SK-N-DZ (cell line): Measurements from ENCODE around the gene B9D2.
"Not testable (repeated sequence)": the region's sequence is repeated elsewhere in the genome, so short reads cannot be mapped to it uniquely, and the experiment has no call there.

Experiments
- DNase-seq: peaks from one replicate; pipeline ENCODE4 v3.0.0-alpha.2; 2015; ENCODE audit warnings: low spot score

B9D2 gene

DNA sequence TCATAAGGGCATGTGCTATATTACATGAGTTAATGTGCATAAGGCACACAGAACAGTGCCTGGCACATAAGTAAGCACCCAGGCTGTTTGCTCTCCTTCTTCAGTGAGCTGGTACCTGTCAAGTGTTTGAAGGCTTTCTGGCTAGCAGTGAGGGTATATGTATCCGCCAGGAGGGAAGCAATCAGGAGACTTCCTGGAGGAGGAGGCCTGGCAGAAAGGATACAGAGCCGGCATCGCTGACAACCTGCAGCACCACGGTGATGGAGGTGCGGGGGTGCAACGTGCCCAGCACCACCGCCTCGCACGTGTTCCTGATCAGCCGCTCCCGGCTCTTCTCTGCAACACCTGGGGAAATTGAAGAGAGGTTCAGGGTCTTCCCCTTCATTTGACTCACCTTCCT is 27.7 kb upstream of the B9D2 start:
- DNase-seq, result no peak

DNA sequence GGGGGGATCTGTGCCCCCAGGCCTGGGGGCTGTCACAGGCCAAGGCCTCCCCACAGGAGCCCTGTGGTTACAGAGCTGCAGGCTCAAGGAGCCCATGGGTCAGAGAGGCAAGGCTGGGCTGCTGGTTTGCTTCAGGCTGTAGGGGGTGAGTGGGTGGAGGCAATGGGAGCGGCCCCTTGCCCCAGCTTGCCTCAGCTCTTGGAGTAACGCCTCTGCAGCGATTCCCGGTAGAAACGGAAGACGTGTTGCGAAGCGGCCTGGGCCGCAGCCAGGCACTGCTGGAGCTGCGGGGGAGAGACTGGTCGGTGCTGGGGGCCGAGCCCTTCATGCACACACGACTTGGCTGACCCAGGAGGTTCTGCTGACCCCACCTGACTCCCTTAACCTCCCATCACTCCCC is 22.5 kb upstream of the B9D2 start:
- no peak for DNase-seq

GRCh38 chr19:41384351-41384750 is 20.4 kb upstream of the B9D2 start:
- DNase-seq, result no peak

DNA sequence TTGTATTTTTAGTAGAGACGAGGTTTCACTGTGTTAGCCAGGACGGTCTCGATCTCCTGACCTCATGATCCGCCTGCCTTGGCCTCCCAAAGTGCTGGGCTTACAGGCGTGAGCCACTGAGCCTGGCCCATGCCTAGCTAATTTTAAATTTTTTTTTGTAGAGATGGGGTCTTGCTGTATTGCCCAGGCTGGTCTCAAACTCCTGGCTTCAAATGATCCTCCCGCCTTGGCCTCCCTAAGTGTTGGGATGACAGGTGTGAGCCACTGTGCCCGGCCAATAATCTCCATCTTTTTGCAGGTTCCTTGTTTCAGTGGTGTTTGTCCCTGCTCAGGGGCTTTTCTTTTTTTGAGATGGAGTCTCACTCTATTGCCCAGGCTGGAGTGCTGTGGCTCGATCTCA is 17.6 kb upstream of the B9D2 start:
- DNase-seq, result not testable (repeated sequence)

GRCh38 chr19:41377977-41378709 is 14.2 kb upstream of the B9D2 start:
- DNase-seq, result peak; percentile 43

DNA sequence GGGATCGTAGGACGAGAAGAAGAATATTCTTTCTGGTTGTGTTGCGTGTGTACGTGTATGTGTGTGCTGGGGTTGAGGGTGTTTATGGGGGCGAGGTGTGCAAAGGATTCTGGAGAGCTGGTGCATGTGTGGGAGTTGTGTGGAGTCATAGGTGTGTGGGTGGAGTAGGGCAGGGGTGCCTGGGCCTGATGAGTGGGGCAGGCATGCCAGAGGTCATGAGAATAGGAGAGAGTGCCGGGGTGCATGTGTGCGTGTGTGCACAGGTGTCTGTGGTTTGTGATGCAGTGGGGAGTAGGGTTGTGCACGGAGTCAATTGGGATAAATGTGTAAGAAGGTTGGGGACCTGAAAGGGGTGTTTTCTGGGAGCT is 13.0 kb upstream of the B9D2 start:
- DNase-seq, result peak; percentile 7

- peak; percentile 31 for DNase-seq
Observed at GRCh38 chr19:41376241-41376997, 12.5 kb upstream of the B9D2 start, which contains the start of gene TMEM91. TMEM91 (plus strand) TSS chr19:41376533; CDS start chr19:41378310, 1,777 bp downstream.

DNA sequence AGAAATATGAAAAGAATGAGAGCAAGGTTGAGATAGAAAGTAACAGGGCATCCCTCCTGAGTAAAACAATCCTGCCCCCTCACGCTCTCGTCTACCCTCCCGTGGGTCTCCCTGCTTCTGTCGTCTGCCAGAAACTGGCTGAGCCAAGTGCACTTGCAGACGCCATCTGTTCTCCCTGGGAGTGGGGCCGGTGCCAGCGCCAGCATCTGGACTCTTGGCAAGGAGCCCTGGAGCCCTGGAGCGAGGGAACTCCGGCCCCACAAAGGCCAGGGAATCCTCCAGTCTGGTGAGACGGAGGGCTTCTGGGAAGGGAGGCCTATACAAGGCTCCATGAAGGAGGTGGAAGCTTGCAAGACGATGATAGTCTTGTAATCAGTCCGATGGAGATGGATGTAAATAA is 10.0 kb upstream of the B9D2 start:
- no peak for DNase-seq

GRCh38 chr19:41372501-41372900 is 8.6 kb upstream of the B9D2 start:
- DNase-seq, result no peak

DNA sequence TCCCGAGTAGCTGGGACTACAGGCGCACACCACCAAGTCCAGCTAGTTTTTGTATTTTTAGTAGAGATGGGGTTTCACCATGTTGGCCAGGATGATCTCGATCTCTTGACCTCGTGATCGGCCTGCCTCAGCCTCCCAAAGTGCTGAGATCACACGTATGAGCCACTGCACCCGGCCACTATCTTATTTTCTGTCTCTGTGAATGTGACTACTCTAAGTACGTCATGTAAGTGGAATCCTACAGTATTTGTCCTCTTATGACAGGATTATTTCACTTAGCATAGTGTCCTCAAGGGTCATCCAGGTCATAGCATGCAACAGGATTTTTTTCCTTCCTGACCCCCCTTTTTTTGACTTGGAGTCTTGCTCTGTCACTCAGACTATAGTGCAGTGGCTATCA is 7.6 kb upstream of the B9D2 start:
- DNase-seq, result no peak

GRCh38 chr19:41371119-41371518 is 7.2 kb upstream of the B9D2 start:
- DNase-seq, result not testable (repeated sequence)

DNA sequence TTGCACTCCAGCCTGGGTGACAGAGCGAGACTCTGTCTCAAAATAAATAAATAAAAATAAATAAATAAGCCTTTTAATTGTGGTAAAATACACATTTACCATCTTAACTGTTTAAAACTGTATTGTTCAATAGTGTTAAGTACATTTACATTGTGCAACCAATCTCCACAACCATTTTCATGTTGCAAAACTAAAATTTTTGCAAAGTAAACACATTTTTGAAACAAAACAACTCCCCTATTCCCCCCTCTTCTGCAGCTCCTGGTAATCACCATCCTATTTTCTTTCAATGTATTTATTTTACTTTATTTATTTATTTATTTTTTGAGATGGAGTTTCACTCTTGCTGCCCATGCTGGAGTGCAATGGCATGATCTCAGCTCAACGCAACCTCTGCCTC is 5.8 kb upstream of the B9D2 start:
- DNase-seq, result no peak

DNA sequence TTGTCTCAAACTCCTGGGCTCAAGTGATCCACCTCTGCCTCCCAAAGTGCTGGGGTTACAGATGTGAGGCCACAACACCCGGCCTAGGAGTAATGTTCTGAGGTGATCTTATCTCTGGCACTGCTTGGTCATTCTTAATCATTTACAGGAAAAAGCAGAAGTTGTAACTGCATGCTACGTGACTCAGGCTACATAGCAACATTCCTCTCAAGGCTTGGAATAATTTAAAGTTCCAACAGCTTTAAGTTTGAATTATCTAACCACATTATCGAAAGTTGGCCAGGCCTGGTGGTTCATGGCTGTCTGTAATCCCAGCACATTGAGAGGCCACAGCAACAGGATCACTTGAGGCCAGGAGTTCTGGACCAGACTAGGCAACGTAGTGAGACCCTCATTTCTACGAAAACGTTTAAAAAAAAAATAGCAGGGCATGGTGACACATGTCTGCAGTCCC is 3.9 kb upstream of the B9D2 start:
- no peak for DNase-seq

DNA sequence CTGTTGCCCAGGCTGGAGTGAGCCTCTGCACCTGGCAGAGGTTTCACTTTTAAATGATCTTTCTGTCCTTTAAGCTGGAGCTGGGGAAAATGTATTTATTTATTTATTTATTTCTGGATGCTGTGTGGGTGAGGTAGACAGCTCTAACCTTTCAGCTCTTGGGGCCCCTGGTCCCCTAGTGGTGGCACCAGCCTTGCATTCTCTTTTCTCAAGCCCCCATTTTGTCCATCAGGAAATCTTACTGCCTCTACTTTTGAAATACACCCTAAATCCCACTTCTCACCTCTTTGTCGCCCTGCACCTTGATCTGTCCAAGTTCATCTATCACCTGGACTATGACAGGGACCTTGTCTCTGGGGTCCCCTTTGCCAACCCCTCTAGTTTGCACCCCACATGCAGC is 2.1 kb upstream of the B9D2 start:
- peak; percentile 12 for DNase-seq

GRCh38 chr19:41364524-41365391 is 809 bp upstream of the B9D2 start:
- no peak for DNase-seq

- DNase-seq, result peak; percentile 5
Observed at GRCh38 chr19:41363371-41363752, 587 bp downstream of the B9D2 start.

GRCh38 chr19:41362143-41362847 is 1.7 kb downstream of the B9D2 start:
- DNase-seq, result no peak

DNA sequence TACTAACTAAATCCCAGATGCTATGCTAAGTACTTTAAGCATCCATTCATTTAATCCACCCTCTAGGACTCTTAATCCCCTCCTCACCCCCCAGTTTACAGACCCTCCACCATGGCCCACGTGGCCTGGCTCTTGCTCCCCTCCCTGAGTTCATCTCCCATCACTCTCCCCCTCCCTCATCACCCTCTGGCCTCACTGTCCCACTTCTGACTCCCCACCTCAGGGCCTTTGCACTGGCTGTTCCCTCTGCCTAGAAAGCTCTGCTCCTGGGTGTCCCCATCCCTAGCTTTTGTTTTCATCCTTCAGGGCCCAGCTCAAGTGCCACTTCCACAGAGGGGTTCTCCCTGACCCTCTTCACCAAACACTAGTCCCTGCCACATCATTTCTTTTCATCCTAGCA is 4.2 kb downstream of the B9D2 start:
- DNase-seq, result no peak

GRCh38 chr19:41357746-41358145 is 6.2 kb downstream of the B9D2 start:
- DNase-seq, result no peak

DNA sequence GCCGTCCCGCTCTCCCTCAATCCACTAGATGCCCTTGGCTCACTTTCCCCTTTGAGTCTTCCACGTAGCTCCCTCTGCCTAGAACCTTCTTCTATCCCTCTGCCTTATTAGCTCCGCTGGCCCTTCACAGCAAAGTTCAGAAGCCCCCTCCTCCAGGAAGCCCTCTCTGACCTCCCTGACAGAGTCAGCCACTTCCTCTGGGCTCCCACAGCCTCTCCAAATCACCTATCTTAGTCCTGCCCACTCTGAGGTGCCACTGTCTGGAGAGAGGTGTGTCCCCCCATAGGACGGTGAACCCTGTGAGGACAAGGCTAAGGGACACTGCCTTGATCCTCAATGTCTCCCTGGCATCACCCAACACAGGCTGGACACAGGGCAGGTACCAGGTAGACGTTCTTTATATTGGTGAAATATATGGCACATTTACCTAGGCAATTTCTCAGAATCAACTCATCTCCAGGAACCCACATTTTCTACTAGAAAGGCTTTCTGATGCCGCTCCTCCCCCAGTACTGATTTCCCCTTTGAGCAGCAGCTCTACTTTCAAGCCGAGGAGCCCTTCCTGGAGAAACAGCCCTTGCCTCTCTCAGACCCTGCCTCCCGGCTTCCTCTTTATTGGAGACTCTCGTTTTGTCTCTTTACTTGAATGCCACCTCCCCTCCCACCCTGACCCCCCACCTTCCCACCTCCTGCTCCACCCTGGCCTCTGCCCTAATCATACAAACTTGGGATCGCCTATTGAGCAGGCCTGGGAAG is 6.8 kb downstream of the B9D2 start:
- no peak for DNase-seq

GRCh38 chr19:41355802-41356201 is 8.1 kb downstream of the B9D2 start:
- no peak for DNase-seq
